Vagina (tissue), 2 donors: ENCODE measurements around the gene UNC119.

Experiments used
- POLR2AphosphoS5 ChIP-seq, 2 donors: sonication (generic); formaldehyde crosslinking; IDR thresholded peaks; one replicate each; pipeline ENCODE4 v1.9.0; 2017; ENCODE audit warnings: antibody characterized with exemption in 2 of 2, mild to moderate bottlenecking in 2 of 2, low read depth in 1 of 2; ENCODE audit not compliant: insufficient read depth in 1 of 2
- TF ChIP-seq, protein P1 (sequence below), 3 experiments: fragments of 450-650 bp in 2 of 3; fragments of 200-600 bp in 1 of 3; sonication (generic) in 1 of 3; IDR thresholded peaks; one replicate each; pipeline ENCODE4 v1.5.1; 2017 to 2019; ENCODE audit warnings: antibody characterized with exemption in 3 of 3, mild to moderate bottlenecking in 2 of 3, moderate library complexity in 2 of 3

DNA sequence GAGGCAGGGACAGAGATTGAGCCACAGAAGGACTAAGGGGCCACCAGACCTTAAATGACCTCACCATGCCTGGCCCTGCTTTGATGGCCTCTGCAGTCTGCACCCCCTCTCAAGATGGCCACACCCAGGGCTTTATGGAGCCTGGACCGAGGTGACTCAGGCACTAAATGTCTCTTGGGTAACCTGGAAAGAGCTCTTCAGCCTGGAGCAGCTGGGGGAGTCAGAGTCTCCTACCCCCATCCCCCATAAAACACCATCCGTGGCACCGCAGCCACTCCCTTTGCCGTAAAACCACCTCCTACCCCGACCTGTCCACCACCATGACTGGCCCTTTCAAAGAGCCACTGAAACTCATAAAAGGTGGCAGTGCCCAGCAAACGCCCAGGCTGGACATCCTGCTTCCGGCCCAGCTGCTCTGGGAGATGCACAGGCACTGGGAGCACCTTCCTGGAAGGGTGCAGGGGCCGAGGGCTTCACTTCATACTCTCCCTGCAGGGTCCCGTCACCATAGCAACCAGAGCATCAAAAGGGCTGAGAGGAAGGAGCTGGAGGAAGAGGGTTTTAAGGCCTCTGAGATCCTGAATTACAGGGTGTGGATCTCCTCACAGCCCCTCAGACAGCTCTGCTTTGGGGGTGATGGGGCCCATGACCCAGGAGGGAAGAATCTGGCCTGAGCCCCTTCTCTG, 24.0 kb downstream of the UNC119 start:
- TF ChIP-seq, protein P1, sequence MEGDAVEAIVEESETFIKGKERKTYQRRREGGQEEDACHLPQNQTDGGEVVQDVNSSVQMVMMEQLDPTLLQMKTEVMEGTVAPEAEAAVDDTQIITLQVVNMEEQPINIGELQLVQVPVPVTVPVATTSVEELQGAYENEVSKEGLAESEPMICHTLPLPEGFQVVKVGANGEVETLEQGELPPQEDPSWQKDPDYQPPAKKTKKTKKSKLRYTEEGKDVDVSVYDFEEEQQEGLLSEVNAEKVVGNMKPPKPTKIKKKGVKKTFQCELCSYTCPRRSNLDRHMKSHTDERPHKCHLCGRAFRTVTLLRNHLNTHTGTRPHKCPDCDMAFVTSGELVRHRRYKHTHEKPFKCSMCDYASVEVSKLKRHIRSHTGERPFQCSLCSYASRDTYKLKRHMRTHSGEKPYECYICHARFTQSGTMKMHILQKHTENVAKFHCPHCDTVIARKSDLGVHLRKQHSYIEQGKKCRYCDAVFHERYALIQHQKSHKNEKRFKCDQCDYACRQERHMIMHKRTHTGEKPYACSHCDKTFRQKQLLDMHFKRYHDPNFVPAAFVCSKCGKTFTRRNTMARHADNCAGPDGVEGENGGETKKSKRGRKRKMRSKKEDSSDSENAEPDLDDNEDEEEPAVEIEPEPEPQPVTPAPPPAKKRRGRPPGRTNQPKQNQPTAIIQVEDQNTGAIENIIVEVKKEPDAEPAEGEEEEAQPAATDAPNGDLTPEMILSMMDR (IDR thresholded peaks at IDR 0.05): no peak
- no peak for TF ChIP-seq POLR2AphosphoS5 (IDR thresholded peaks at IDR 0.05; ENCODE audit: insufficient read depth in 1 of 2, low read depth in 1 of 2)
